GM20431 (cell line): ENCODE data around the gene SELENOT.
"Not testable (repeated sequence)": the region's sequence is repeated elsewhere in the genome, so short reads cannot be mapped to it uniquely, and the experiment has no call there.

ENCODE experiments used
- in situ Hi-C: fragments of 300-500 bp; cut with MseI, MboI; formaldehyde crosslinking; loops from one replicate; pipeline ENCODE4 v1.15.0; 2020; ENCODE audit warnings: low sequenced_read_pairs; ENCODE audit not compliant: unreplicated experiment

The SELENOT gene

DNA sequence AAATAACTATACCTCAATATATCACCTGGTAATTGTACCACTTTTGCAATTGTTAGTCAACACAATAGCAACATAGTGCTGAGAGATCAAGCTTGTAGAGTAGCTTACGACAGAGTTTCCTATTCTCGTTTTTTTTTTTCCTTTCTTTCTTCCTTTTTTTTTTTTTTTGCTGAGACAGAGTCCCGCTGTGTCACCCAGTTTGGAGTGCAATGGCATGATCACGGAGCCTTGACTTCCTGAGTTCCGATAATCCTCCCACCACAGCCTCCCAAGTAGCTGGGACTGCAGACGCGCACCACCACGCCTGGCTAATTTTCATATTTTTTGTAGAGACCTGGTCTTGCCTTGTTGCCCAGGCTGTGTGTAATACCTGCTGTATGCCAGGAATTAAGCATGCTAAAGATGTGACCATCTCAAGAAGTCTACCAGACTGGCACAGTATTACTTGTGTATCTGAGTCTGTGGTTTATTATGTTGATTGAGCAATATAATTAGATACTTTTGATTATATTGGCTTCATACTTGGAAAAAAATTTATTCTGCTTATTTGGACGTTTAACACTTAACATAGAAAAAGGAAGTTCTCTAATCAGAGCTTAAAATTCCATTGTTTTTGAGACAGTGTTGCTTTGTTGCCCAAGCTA is 3.0 kb downstream of the SELENOT start:
- in situ Hi-C loops = no loop called here

DNA sequence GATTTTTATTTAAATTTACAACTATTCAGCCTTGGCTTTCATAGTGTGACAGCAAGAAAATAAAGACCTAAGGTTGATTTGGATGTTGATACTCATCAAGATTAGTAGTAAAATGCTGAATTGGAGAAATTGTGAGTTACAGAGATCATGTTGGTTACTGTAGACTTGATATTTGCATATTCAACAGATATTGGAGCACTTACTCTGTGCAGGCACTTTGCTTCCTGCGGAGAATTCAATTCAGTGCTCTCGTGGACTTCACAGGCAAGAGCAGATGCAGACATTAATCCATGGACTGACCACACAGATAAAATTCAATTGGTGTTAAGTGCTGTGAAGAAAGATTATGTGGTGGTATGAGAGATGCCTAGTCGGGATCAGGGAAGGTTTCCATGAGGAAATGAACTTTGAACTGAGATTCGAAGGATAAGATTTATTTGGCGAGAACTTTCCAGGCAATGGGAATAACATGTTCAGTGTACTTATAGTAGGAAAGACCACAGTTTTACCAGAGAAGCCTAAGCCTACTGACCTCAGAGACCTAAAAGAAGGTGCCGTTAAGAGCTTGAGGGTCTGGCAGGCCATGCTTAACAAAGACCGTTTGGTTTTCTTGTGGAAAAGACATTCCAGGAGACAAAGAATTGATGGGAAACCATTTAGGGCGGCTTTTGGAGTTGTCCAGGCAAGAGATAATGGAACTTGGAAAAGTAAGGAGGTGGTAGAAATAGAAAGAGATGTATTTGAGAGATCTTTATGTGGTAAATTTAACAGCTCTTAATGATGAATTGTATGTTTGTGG is 4.3 kb downstream of the SELENOT start:
- in situ Hi-C loops = no loop called here

DNA sequence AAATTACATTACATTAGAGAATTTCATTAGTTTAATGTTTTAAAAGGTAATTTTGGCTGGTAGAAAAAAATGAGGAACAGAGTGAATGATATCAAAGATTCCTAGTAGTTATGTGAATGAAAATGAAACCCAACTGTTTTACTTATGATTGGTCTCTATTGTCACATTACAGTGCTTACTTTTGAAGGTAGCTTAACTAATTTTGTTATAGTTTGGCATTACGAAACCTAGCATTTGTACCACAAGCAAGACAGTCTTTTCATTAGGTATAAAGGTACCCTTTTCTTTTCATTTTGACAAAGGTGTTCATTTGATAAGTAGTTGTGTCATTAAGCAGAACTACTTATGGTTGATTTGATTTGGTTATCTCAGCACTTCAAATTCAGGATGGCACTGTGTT is 6.9 kb downstream of the SELENOT start:
- in situ Hi-C loops = no loop called here

DNA sequence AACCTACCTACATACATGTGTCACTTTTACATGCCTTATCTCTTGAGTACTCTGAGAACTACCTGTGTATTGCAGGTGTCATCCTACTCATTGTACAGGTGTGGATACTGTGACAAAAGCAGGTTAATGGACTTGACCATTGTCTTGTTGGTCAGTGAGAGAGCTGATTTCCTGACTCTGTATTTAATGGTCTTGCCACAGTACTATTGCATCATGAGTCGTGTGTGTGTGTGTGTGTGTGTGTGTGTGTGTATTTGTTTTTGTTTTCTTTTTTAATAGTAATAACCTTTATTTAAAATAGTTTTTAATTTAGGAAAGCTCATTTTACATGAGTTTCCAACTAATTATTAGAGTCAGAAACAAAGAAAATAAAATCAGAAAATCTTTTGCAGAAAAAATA is 7.7 kb downstream of the SELENOT start:
- in situ Hi-C loops = no loop called here

DNA sequence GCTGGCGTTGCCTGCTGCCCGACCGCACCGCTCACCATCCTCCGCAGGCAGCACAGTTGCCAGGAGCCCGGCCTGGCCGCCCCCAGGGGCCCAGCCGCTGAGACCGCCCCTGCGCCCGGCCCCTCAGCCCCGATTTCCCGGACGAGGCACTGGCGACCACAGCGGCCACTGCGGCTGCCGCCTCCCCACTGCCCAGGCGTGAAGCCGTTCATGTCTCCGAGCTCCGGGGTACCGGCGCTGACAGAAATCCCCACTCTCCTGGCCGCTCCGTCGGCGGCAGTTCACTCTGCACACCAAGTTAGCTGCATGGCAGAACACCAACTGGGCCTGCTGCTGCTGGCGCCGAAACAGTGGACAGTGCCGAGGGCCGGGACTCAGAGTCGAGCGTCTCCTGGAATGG is 8.5 kb downstream of the SELENOT start:
- in situ Hi-C loops = no loop called here

DNA sequence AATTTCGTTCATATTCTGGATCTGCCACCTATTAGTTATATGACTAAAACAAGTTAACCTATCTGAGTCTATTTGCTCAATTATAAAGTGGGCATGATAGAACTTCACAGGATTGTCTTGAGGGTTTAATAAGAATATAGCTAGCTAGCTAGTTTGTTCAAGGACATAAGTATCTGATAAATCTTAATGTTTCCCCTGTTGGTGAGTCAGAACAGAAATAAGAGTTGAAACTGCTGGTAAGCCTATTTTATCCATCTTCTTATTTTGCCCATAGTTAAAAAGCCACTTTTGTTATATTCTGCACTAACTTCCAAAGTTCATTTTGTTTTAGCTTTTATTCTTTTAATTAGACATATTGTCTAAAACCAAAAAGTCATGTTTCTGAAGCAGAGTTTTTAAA is 9.4 kb downstream of the SELENOT start:
- in situ Hi-C loops = no loop called here

DNA sequence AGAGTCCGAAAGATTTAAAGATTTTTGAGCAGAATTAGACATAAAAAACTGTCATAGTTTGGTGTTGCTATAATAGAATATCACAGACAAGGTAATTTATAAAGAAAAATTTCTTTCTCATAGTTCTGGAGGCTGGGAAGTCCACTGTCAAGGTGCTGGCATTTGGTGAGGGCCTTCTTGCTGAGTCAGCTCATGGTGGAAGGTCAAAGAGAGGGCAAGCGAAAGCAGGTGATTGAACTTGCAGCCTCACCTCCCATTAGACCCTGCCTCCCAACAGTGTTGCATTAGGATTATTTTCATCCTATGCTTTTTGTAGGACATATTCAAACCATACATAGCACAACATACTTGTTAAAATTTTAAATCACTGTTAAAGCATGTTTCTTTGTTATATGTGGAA is 9.9 kb downstream of the SELENOT start:
- in situ Hi-C loops = no loop called here

DNA sequence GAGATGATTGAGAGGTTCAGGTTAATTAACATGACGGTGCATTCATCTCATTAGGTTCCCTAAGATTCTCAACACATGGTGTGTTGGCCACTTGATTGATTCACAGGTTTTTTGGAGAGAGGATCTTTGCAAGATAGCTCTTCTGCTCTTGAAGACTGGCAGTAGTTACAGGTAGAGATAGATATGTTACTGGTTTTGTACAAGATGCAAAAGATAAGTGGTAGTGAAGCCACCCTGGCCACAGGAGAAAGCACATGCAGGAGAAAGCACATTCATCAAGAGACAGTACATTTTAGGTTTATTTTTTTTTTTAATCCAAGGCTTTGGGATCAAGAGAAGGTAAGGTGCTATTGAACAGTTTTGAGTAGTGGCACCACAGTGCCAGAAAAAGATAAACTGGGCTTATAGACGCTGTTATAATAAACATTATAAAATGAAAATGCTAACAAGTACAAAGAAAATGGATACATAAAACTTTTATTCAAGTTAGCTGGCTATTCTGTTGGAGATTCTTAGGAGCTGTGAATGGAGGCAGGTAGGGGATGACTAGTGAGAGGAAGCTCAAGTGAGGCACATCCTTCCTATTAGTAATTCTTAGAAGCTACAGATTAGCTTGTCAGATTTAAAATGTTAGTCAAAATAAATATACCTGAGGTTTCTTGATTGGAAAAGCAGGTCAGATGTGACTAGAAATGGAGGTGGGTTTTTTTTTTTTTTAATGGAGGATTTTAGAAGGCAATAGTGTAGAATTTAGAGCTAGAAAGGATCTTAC is 10.8 kb downstream of the SELENOT start:
- in situ Hi-C loops = no loop called here

DNA sequence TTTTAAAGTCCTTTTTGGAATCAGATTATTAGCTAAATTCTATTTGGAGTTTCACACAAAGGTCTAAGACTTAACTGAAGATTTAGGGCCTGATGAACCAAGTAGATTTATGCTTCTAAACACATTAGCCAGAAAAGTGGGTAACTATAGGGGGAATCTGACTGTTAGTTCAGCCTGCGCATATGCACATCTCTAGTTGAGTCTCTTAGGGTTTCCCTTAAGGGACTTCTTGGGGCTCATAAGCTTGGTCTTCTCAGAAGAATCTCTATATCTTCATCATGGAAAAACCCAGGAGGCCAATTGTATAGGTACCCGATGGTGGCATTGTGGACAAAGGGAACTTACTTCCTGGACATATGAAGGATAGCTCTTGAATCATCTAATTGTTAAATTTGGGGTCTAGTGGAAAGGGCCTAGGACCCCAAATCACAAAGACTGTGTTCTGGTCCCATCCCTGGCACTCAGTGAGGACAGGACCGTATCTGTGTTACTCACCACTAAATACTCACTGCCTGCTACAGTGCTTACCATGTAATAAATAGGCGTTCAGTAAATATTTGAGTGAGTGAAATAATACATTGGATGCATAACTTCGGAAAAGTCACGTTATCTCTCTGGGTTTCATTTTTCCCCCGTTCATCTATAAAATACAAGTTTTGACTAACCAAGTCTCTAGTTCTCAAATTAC is 17.0 kb downstream of the SELENOT start:
- in situ Hi-C loops = no loop called here

DNA sequence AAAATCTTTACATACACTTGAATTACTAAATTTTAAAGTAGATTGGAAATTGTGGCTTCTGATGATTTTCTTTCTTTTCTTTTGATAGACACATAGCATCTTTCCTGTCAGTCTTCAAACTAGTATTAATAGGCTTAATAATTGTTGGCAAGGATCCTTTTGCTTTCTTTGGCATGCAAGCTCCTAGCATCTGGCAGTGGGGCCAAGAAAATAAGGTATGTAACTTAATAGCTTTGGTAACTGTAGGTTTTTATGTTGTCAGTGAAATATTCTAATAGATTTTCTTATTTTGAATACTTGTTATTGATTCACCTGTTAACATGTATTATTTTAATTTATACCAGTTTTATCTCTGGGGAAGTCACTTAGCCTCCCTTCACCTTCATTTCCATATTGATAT is 19.8 kb downstream of the SELENOT start:
- in situ Hi-C loops = not testable (repeated sequence)

DNA sequence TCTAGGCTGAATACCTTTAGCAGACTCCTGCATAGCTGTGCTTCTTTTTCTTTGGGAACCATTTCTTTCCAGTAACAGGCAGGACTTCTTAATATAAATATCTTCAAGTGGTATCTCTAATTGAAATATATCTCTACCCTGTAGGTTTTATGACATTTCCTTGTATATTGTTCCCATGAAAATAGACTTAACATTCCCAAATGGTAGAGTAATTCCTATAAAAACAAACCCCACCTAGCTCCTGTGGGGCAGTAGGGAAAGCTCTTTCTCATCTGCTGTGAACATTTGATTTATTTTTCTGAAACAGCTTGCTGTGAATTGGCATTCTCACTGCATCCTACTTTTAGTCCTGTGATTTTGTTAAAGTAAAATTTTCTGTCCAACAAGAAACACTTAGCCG is 20.8 kb downstream of the SELENOT start:
- in situ Hi-C loops = no loop called here

DNA sequence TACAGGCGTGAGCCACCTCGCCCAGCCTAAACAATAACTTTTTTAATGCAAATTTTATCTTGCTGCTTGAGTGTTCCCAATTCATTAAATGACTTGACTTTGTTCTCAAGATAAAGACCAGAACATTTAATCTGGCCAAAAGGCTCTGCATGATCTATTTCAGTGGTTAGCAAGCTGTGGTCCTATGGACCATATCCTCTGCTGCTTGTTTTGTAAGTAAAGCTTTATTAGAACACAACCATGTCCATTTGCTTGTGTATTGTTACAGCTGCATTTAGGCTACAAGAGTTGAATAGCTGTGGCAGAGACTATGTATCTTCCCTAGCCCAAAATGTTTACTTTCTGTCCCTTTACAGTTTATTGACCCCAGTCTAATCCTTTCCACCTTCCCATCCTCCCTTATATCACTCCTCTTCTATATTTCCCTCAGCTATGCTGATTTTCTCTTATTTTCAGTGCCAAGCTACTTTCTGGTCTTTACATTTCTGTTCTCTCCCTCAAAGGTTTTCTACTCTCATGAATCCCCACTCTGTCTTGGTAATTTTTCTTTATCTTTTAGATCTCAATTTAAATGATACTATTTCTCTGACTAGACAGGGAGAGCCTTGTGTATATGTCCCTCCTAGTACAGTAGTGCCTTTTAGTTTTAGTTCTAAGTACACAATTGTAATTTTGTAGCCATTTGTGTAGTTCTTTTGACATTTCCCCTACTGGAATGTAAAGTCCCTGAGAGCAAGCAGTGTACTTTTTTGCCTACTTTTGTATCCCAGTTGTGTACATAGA is 23.2 kb downstream of the SELENOT start:
- in situ Hi-C loops = no loop called here

DNA sequence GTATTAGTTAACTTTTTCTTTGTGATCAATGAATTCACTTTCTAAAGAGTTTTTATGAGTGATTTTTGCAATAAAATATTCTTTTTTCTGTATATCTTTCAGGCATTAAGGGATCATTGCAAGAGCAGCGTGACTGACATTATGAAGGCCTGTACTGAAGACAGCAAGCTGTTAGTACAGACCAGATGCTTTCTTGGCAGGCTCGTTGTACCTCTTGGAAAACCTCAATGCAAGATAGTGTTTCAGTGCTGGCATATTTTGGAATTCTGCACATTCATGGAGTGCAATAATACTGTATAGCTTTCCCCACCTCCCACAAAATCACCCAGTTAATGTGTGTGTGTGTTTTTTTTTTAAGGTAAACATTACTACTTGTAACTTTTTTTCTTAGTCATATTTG is 24.4 kb downstream of the SELENOT start:
- in situ Hi-C loops = no loop called here

DNA sequence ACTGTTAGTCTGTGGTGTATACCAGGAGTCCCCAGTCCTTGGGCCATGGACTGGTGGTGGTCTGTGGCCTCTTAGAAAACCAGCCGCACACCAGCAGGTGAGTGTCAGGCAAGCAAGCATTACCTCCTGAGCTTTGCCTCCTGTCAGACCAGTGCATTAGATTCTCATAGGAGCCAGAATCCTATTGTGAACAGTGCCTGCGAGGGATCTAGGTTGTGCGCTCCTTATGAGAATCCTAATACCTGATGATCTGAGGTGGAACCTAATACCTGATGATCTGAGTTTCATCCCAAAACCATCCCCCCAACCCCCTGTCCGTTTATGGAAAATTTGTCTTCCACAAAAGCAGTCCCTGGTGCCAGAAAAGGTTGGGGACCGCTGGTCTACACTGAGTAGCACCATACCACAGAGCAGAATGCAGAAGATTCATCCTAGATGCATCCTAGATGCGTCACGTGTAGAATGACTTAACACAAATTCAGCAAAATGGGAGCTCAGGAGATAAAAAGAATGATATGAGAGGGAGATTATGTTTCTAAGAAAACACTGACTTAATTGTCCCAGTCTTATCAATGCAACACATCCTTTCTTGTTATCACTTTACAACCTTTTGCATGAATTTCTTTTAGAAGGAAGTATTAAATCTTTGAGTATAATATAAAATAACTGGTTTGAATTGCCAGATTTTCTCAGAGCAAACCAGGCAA is 28.5 kb downstream of the SELENOT start:
- in situ Hi-C loops = no loop called here

DNA sequence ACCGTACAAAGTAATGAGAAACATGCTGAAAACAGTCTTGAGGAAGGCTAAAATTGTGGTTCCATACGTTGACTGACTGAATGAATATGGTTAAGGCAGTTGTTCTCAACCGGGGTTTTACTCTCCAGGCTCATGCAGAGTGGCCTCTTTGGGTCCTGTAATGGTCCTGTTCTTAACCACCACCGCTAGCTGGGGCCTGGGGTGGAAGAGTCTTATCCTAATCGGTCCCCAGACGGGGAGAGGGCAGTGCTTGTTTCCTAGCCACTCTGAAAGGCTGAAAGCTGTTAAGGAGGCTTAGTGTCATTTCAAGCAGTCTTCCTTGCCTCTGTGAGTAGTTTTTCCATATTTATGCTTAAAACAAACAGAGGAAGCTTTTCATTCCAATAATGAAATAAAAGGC is 32.0 kb downstream of the SELENOT start:
- in situ Hi-C loops = no loop called here

DNA sequence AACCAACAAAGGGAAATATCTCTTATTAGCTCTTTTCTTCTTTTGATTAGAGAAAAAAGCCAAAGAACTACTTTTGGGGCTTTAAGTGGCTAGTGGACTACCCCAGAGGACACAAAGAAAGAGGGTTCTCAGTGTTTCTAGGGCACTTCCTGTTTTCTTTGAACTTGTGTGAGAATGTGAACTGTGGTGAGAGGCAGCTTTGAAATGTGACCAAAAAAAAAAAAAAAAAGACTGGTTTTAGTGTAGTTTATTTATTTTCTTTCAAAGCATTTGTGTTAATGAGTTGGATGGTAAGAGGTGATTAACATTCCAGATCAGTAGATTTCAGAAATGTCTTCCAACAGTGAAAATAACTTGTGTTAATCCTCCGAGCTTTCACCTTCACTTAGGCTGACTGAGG is 32.4 kb downstream of the SELENOT start:
- in situ Hi-C loops = no loop called here

DNA sequence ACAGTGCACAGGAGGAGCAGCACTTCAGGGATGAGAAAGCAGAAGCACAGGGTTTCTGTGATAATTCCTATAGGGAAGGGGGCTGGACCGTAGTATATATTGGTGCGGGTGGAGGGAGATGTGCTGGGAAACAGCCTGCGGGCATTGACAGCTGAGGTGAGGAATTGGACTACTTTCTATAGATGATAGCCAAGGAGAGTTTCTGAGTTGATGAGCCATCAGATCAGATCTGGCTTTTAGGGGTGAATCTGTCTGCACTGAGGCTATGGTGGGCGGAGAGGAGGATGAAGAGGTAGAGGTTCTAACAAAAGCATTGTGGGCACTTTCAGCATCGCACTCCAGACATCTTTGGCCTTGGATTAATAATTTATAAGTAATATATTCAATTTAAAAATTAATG is 33.1 kb downstream of the SELENOT start:
- in situ Hi-C loops = no loop called here

DNA sequence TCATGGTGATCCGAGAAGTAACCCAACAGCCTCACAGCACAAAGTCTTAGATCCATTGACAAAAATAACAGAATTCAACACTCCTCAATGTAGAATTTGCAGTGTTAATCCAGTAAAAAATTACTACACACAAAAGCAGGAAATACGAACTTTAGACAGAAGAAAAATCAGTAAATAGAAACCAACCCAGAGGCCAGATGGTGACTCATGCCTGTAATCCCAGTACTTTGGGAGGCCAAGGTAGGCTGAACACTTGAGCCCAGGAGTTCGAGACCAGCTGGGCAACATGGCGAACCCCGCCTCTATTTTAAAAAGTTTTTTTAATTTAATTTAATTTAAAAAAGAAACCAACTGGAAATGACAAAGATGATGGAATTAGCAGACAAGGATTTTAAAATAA is 36.1 kb downstream of the SELENOT start:
- in situ Hi-C loops = no loop called here

DNA sequence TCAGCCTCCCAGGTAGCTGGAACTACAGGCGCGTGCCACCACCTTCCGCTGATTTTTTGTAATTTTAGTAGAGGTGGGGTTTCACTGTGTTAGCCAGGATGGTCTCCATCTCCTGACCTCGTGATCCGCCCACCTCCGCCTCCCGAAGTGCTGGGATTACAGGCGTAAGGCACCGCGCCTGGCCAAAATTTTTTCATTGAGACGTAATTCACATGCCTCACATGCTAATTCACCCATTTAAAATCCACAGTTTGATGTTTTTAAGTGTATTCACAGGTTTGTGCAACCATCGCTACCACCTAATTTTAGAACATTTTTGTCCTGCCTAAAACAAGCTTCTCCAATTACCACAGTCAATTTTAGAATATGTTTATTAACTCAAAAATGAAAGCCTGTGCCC is 37.1 kb downstream of the SELENOT start:
- in situ Hi-C loops = no loop called here
